PFSK-1 (cell line): ENCODE results near the gene CD300LD.

Source experiments
- FOXP2 ChIP-seq: optimal IDR thresholded peaks from 2 replicates; pipeline ENCODE3; 2011; ENCODE audit warnings: borderline replicate concordance, control low read depth, inconsistent platforms; ENCODE audit not compliant: insufficient read depth; ENCODE audit errors: extremely low read length, extremely low read depth
- POLR2AphosphoS5 ChIP-seq: IDR thresholded peaks from 2 replicates; pipeline ENCODE4 v1.6.1; 2012; ENCODE audit warnings: low read depth, mild to moderate bottlenecking, control low read depth, low read length, moderate library complexity
- TF ChIP-seq, protein P1 (sequence below), 2 experiments: IDR thresholded peaks; 2 replicates each; pipeline versions ENCODE4 v1.6.1 to v1.8.0; 2011 to 2012; ENCODE audit warnings: low read depth in 2 of 2, low read length in 2 of 2, control low read depth in 1 of 2, inconsistent platforms in 1 of 2, mild to moderate bottlenecking in 1 of 2, moderate library complexity in 1 of 2; ENCODE audit not compliant: insufficient read depth in 1 of 2

- TF ChIP-seq, protein P1, sequence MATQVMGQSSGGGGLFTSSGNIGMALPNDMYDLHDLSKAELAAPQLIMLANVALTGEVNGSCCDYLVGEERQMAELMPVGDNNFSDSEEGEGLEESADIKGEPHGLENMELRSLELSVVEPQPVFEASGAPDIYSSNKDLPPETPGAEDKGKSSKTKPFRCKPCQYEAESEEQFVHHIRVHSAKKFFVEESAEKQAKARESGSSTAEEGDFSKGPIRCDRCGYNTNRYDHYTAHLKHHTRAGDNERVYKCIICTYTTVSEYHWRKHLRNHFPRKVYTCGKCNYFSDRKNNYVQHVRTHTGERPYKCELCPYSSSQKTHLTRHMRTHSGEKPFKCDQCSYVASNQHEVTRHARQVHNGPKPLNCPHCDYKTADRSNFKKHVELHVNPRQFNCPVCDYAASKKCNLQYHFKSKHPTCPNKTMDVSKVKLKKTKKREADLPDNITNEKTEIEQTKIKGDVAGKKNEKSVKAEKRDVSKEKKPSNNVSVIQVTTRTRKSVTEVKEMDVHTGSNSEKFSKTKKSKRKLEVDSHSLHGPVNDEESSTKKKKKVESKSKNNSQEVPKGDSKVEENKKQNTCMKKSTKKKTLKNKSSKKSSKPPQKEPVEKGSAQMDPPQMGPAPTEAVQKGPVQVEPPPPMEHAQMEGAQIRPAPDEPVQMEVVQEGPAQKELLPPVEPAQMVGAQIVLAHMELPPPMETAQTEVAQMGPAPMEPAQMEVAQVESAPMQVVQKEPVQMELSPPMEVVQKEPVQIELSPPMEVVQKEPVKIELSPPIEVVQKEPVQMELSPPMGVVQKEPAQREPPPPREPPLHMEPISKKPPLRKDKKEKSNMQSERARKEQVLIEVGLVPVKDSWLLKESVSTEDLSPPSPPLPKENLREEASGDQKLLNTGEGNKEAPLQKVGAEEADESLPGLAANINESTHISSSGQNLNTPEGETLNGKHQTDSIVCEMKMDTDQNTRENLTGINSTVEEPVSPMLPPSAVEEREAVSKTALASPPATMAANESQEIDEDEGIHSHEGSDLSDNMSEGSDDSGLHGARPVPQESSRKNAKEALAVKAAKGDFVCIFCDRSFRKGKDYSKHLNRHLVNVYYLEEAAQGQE (IDR thresholded peaks at IDR 0.05; ENCODE audit: insufficient read depth in 1 of 2, low read depth in 2 of 2, low read length in 2 of 2), result no peak
- no peak for TF ChIP-seq POLR2AphosphoS5
- no peak for TF ChIP-seq FOXP2
Measured at GRCh38 chr17:74539281-74539820, 52.7 kb downstream of the CD300LD start.
